NK-92 (cell line): ENCODE results near the gene RIPOR3.

ENCODE experiments used
- DNase-seq: peaks from one replicate; lab custom pipeline; 2025; ENCODE audit not compliant: unreplicated experiment; lab: John Stamatoyannopoulos, UW

RIPOR3 gene

GRCh38 chr20:50690650-50691572, at the start of gene RIPOR3:
Gene RIPOR3 (minus strand): TSS chr20:50691542. CDS start chr20:50691128, 414 bp downstream.
- DNase-seq = no peak

GRCh38 chr20:50737352-50737751, 46.0 kb upstream of the RIPOR3 start:
- no peak for DNase-seq

- DNase-seq = no peak
Measured at GRCh38 chr20:50735813-50736212, 44.5 kb upstream of the RIPOR3 start.

- DNase-seq = no peak
Measured at GRCh38 chr20:50734730-50735679, 43.7 kb upstream of the RIPOR3 start.

- DNase-seq = no peak
Measured at GRCh38 chr20:50733644-50734349, 42.5 kb upstream of the RIPOR3 start.

- DNase-seq = no peak
Measured at GRCh38 chr20:50731930-50732690, 40.8 kb upstream of the RIPOR3 start.

GRCh38 chr20:50731055-50731929, 40.0 kb upstream of the RIPOR3 start, which contains the start of gene PARD6B:
Gene PARD6B (plus strand): TSS chr20:50731580. CDS start chr20:50731787, 207 bp downstream.
- peak; percentile 97 for DNase-seq

- no peak for DNase-seq
Measured at GRCh38 chr20:50730765-50731054, 39.4 kb upstream of the RIPOR3 start.

- DNase-seq = no peak
Measured at GRCh38 chr20:50729901-50730764, 38.8 kb upstream of the RIPOR3 start.

- no peak for DNase-seq
Measured at GRCh38 chr20:50728981-50729874, 37.9 kb upstream of the RIPOR3 start.

- DNase-seq = no peak
Measured at GRCh38 chr20:50728486-50728980, 37.2 kb upstream of the RIPOR3 start.

- DNase-seq = no peak
Measured at GRCh38 chr20:50727792-50728485, 36.6 kb upstream of the RIPOR3 start.

GRCh38 chr20:50726955-50727791, 35.8 kb upstream of the RIPOR3 start:
- no peak for DNase-seq

GRCh38 chr20:50725724-50726005, 34.3 kb upstream of the RIPOR3 start:
- no peak for DNase-seq

GRCh38 chr20:50724851-50725723, 33.7 kb upstream of the RIPOR3 start:
- DNase-seq = no peak
